Measurements from ENCODE around the gene TGFBR3. TPM values are rescaled to one million over a fixed set of nuclear protein-coding genes. Genes with fewer than 3 reads are reported as not detected.

Gene TGFBR3
- total and polyA plus RNA-seq, 2 of the 8 experiments (the other 6 are each of a cell fraction or from before 2014, with no cell fraction given) = 2.0 to 6.1 TPM

DNA sequence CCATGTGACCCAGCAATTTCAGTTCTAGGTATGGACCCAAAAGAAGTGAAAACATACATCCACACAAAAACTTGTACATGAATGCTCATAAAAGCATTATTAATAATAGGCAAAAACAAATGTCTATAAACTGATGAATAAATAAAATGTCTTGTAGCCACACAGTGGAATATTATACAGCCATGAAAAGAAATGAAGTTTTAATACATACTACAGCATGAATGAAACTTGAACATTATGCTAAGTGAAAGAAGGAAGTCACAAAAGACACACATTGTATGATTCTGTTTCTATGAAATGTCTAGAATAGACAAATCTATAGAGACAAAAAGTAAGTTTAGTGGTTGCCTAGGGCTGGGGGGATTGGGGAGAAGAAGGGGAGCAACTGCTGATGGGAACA lies 255.1 kb downstream of the TGFBR3 start (continued):
- TF ChIP-seq, protein P1, sequence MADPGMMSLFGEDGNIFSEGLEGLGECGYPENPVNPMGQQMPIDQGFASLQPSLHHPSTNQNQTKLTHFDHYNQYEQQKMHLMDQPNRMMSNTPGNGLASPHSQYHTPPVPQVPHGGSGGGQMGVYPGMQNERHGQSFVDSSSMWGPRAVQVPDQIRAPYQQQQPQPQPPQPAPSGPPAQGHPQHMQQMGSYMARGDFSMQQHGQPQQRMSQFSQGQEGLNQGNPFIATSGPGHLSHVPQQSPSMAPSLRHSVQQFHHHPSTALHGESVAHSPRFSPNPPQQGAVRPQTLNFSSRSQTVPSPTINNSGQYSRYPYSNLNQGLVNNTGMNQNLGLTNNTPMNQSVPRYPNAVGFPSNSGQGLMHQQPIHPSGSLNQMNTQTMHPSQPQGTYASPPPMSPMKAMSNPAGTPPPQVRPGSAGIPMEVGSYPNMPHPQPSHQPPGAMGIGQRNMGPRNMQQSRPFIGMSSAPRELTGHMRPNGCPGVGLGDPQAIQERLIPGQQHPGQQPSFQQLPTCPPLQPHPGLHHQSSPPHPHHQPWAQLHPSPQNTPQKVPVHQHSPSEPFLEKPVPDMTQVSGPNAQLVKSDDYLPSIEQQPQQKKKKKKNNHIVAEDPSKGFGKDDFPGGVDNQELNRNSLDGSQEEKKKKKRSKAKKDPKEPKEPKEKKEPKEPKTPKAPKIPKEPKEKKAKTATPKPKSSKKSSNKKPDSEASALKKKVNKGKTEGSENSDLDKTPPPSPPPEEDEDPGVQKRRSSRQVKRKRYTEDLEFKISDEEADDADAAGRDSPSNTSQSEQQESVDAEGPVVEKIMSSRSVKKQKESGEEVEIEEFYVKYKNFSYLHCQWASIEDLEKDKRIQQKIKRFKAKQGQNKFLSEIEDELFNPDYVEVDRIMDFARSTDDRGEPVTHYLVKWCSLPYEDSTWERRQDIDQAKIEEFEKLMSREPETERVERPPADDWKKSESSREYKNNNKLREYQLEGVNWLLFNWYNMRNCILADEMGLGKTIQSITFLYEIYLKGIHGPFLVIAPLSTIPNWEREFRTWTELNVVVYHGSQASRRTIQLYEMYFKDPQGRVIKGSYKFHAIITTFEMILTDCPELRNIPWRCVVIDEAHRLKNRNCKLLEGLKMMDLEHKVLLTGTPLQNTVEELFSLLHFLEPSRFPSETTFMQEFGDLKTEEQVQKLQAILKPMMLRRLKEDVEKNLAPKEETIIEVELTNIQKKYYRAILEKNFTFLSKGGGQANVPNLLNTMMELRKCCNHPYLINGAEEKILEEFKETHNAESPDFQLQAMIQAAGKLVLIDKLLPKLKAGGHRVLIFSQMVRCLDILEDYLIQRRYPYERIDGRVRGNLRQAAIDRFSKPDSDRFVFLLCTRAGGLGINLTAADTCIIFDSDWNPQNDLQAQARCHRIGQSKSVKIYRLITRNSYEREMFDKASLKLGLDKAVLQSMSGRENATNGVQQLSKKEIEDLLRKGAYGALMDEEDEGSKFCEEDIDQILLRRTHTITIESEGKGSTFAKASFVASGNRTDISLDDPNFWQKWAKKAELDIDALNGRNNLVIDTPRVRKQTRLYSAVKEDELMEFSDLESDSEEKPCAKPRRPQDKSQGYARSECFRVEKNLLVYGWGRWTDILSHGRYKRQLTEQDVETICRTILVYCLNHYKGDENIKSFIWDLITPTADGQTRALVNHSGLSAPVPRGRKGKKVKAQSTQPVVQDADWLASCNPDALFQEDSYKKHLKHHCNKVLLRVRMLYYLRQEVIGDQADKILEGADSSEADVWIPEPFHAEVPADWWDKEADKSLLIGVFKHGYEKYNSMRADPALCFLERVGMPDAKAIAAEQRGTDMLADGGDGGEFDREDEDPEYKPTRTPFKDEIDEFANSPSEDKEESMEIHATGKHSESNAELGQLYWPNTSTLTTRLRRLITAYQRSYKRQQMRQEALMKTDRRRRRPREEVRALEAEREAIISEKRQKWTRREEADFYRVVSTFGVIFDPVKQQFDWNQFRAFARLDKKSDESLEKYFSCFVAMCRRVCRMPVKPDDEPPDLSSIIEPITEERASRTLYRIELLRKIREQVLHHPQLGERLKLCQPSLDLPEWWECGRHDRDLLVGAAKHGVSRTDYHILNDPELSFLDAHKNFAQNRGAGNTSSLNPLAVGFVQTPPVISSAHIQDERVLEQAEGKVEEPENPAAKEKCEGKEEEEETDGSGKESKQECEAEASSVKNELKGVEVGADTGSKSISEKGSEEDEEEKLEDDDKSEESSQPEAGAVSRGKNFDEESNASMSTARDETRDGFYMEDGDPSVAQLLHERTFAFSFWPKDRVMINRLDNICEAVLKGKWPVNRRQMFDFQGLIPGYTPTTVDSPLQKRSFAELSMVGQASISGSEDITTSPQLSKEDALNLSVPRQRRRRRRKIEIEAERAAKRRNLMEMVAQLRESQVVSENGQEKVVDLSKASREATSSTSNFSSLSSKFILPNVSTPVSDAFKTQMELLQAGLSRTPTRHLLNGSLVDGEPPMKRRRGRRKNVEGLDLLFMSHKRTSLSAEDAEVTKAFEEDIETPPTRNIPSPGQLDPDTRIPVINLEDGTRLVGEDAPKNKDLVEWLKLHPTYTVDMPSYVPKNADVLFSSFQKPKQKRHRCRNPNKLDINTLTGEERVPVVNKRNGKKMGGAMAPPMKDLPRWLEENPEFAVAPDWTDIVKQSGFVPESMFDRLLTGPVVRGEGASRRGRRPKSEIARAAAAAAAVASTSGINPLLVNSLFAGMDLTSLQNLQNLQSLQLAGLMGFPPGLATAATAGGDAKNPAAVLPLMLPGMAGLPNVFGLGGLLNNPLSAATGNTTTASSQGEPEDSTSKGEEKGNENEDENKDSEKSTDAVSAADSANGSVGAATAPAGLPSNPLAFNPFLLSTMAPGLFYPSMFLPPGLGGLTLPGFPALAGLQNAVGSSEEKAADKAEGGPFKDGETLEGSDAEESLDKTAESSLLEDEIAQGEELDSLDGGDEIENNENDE (IDR thresholded peaks at IDR 0.05; ENCODE audit: insufficient replicate concordance, low read length) = no peak
- no peak for TF ChIP-seq SAP30 (IDR thresholded peaks at IDR 0.05; ENCODE audit: insufficient read depth, insufficient replicate concordance, low read length)
- no peak for TF ChIP-seq FOSL1 (IDR thresholded peaks at IDR 0.05; ENCODE audit: insufficient read depth, low read depth, low read length)
- TF ChIP-seq, protein P2, sequence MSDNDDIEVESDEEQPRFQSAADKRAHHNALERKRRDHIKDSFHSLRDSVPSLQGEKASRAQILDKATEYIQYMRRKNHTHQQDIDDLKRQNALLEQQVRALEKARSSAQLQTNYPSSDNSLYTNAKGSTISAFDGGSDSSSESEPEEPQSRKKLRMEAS (IDR thresholded peaks at IDR 0.05) = no peak
- TF ChIP-seq NANOG (IDR thresholded peaks at IDR 0.05; ENCODE audit: insufficient read depth, low read depth, low read length, poor library complexity, severe bottlenecking) = no peak
- TF ChIP-seq RBBP5 (IDR thresholded peaks at IDR 0.05; ENCODE audit: borderline replicate concordance, low read depth, low read length) = no peak
- no peak for TF ChIP-seq ASH2L (IDR thresholded peaks at IDR 0.05; ENCODE audit: low read length)
- no peak for TF ChIP-seq CBX5 (IDR thresholded peaks at IDR 0.05; ENCODE audit: low read depth, low read length)
- TF ChIP-seq KDM1A (IDR thresholded peaks at IDR 0.05; ENCODE audit: borderline replicate concordance, low read length) = no peak
- TF ChIP-seq YY1 (IDR thresholded peaks at IDR 0.05; ENCODE audit: low read depth, low read length) = no peak
- no peak for TF ChIP-seq SP2 (IDR thresholded peaks at IDR 0.05; ENCODE audit: low read length)
- no peak for TF ChIP-seq BACH1 (IDR thresholded peaks at IDR 0.05; ENCODE audit: low read length)

Data from H1 (cell line).